Endothelial cell of umbilical vein (primary cell): ENCODE results near the gene NADSYN1. TPM values are rescaled to one million over a fixed set of nuclear protein-coding genes. Genes with fewer than 3 reads are reported as not detected.

Experiments
- BruUV-seq: library from RNA; stranded (reverse); fragments of 400-500 nt; replicated peaks from 2 replicates; lab custom pipeline; 2021; lab: Mats Ljungman, UMichigan
- CTCF ChIA-PET: fragments of 300-600, 350-600 bp; sonication (Branson Sonifier 250); formaldehyde crosslinking; loops from one replicate; lab custom pipeline; 2021; ENCODE audit warnings: antibody characterized with exemption, inconsistent platforms; lab: Charles Lee
- POLR2A ChIA-PET: fragments of 300-600, 350-600 bp; sonication (Branson Sonifier 250); formaldehyde crosslinking; loops from one replicate; lab custom pipeline; 2021; ENCODE audit warnings: antibody characterized with exemption, inconsistent platforms; lab: Charles Lee
- DNase-seq: peaks from one replicate; pipeline ENCODE4 v3.0.0-alpha.2; 2011; ENCODE audit warnings: low read depth, low spot score
- FAIRE-seq: peaks from 2 replicates; lab custom pipeline; 2011; peaks lifted over from hg19 to GRCh38; lab: Jason Lieb, UNC
- H2AFZ ChIP-seq: 2 replicates; pipeline ENCODE4 v1.6.0; 2012; ENCODE audit warnings: low read depth, low read length, control low read depth, inconsistent platforms
- H3K27ac ChIP-seq: 2 replicates; pipeline ENCODE4 v1.5.1; 2011; ENCODE audit warnings: low read depth, mild to moderate bottlenecking, control low read depth, low read length, moderate library complexity; ENCODE audit not compliant: insufficient read depth
- H3K27me3 ChIP-seq, 2 experiments: 2 replicates each; pipeline versions ENCODE4 v1.6.0 to v1.6.1; 2011; ENCODE audit warnings: low read length in 2 of 2, mixed read lengths in 1 of 2; ENCODE audit not compliant: control insufficient read depth in 2 of 2, insufficient read depth in 2 of 2
- H3K36me3 ChIP-seq, 2 experiments: 2 replicates in 1 of 2; 3 replicates in 1 of 2; pipeline ENCODE4 v1.5.1; 2011; ENCODE audit warnings: low read length in 2 of 2, mild to moderate bottlenecking in 1 of 2, moderate library complexity in 1 of 2; ENCODE audit not compliant: control insufficient read depth in 2 of 2, insufficient read depth in 2 of 2; ENCODE audit errors: extremely low read depth in 1 of 2
- H3K4me1 ChIP-seq: 3 replicates; pipeline ENCODE4 v1.5.1; 2011; ENCODE audit warnings: mild to moderate bottlenecking, low read length; ENCODE audit not compliant: control insufficient read depth, insufficient read depth; ENCODE audit errors: extremely low read depth
- H3K4me2 ChIP-seq: 2 replicates; pipeline ENCODE4 v1.6.1; 2011; ENCODE audit warnings: low read length, control low read depth, mixed read lengths; ENCODE audit not compliant: insufficient read depth
- H3K4me3 ChIP-seq, 3 experiments: fragments of 200-600 bp in 1 of 3; sonication (generic), shearing (Covaris generic) in 1 of 3; replicated peaks in 1 of 3; 2 replicates each; pipeline ENCODE4 v1.5.1; 2011 to 2016; ENCODE audit warnings: control low read depth in 3 of 3, low read length in 3 of 3, mild to moderate bottlenecking in 2 of 3, inconsistent platforms in 1 of 3, low read depth in 1 of 3, moderate library complexity in 1 of 3; ENCODE audit not compliant: insufficient read depth in 1 of 3
- H3K79me2 ChIP-seq: 2 replicates; pipeline ENCODE4 v1.6.0; 2012; ENCODE audit warnings: low read length, inconsistent platforms; ENCODE audit not compliant: control insufficient read depth, insufficient read depth
- H3K9ac ChIP-seq: replicated peaks from 2 replicates; pipeline ENCODE3; 2011; ENCODE audit warnings: low read length, control low read depth; ENCODE audit not compliant: insufficient read depth; ENCODE audit errors: extremely low read depth
- H3K9me1 ChIP-seq: replicated peaks from 3 replicates; pipeline ENCODE4 v1.6.0; 2011; ENCODE audit warnings: mild to moderate bottlenecking, low read length; ENCODE audit not compliant: control insufficient read depth, insufficient read depth; ENCODE audit errors: extremely low read depth
- H3K9me3 ChIP-seq: replicated peaks from 2 replicates; pipeline ENCODE4 v1.5.1; 2012; ENCODE audit warnings: low read length, inconsistent platforms; ENCODE audit not compliant: control insufficient read depth, insufficient read depth
- H4K20me1 ChIP-seq: replicated peaks from 2 replicates; pipeline ENCODE3; 2011; ENCODE audit warnings: mild to moderate bottlenecking, low read length; ENCODE audit not compliant: control insufficient read depth, insufficient read depth; ENCODE audit errors: extremely low read depth
- CTCF ChIP-seq, 2 donors: IDR thresholded peaks; 1 replicate in 1 of 2; 2 replicates in 1 of 2; pipeline ENCODE4 v1.5.1; 2011; ENCODE audit warnings: low read length in 2 of 2, mild to moderate bottlenecking in 2 of 2, moderate library complexity in 2 of 2, control low read depth in 1 of 2, inconsistent platforms in 1 of 2, low read depth in 1 of 2; ENCODE audit not compliant: insufficient read depth in 1 of 2; ENCODE audit errors: extremely low read depth in 1 of 2
- EZH2 ChIP-seq: IDR thresholded peaks from 2 replicates; pipeline ENCODE4 v1.6.1; 2012; ENCODE audit warnings: borderline replicate concordance, low read depth, mild to moderate bottlenecking, moderate library complexity, low read length, inconsistent platforms; ENCODE audit not compliant: severe bottlenecking
- FOS ChIP-seq: IDR thresholded peaks from 2 replicates; pipeline ENCODE4 v1.6.1; 2011; ENCODE audit warnings: mild to moderate bottlenecking, low read length, moderate library complexity, borderline replicate concordance; ENCODE audit not compliant: insufficient read depth
- GATA2 ChIP-seq: IDR thresholded peaks from 2 replicates; pipeline ENCODE4 v1.7.0; 2011; ENCODE audit warnings: low read depth, mild to moderate bottlenecking, moderate library complexity, mixed read lengths, low read length; ENCODE audit not compliant: insufficient read length, insufficient read depth
- JUN ChIP-seq: IDR thresholded peaks from 2 replicates; pipeline ENCODE4 v1.6.1; 2011; ENCODE audit warnings: borderline replicate concordance, low read depth; ENCODE audit not compliant: insufficient read length, insufficient read depth
- MAX ChIP-seq: IDR thresholded peaks from 2 replicates; pipeline ENCODE4 v1.6.1; 2011; ENCODE audit not compliant: insufficient read depth, insufficient read length
- MYC ChIP-seq: IDR thresholded peaks from one replicate; pipeline ENCODE4 v1.6.1; 2011; ENCODE audit warnings: mild to moderate bottlenecking, low read depth, low read length
- POLR2A ChIP-seq: IDR thresholded peaks from 2 replicates; pipeline ENCODE4 v1.6.1; 2012; ENCODE audit warnings: low read depth, mild to moderate bottlenecking, control low read depth, low read length
- POLR2AphosphoS5 ChIP-seq: IDR thresholded peaks from 2 replicates; pipeline ENCODE4 v1.6.1; 2012; ENCODE audit warnings: low read depth, mild to moderate bottlenecking, control low read depth, low read length, moderate library complexity; ENCODE audit not compliant: insufficient read depth
- dilution Hi-C: fragments of 300-500 bp; cut with MboI; formaldehyde crosslinking; loops from one replicate; pipeline ENCODE4 v1.15.0; 2019; ENCODE audit warnings: low sequenced_read_pairs; ENCODE audit not compliant: extremely low pct_ligation_motif_present
- intact Hi-C: fragments of 100-400 bp; cut with micrococcal nuclease; formaldehyde crosslinking; loops from one replicate; pipeline ENCODE4 v1.10.0; 2022
- polyA plus RNA-seq, 4 experiments: library from polyadenylated mRNA; depleted of rRNA in 3 of 4; stranded (reverse) in 3 of 4; unstranded in 1 of 4; fragments of >200 nt; gene quantifications; 2 replicates each; pipeline versions ENCODE4 v1.2.1 to v1.2.3, GENCODE V29; 2011 to 2012; ENCODE audit warnings: missing spikeins in 1 of 4
- total RNA-seq: library from RNA; stranded (reverse); gene quantifications from 2 replicates; pipeline ENCODE4 v1.2.3, GENCODE V29; 2021

NADSYN1 gene
- total and polyA plus RNA-seq, 2 donors (not counting 3 experiments of a cell fraction or from before 2014, with no cell fraction given): 77.5 to 99.2 TPM

GRCh38 chr11:71505001-71505400, 52.0 kb downstream of the NADSYN1 start:
- Histone ChIP-seq H3K4me2 (no peak overlapping the region), H3K9ac (no peak overlapping the region), H3K36me3 (peaks cover 0 to 10% of the 10 kb centered on the region in 2 experiments), H3K9me1 (no peaks in the 10 kb centered on the region), H3K79me2 (no peaks in the 10 kb centered on the region), H3K4me1 (no peaks in the 10 kb centered on the region), H2AFZ (no peak overlapping the region), H3K9me3 (no peaks in the 10 kb centered on the region), H3K27me3 (no peaks in the 10 kb centered on the region), H3K27ac (no peak overlapping the region), H3K4me3 (no peak overlapping the region), H4K20me1 (no peaks in the 10 kb centered on the region)
- FAIRE-seq: no peak
- POLR2A ChIA-PET: no interaction called here
- TF ChIP-seq FOS (no peak), MYC (no peak), CTCF (IDR thresholded peaks at IDR 0.05; ENCODE audit: extremely low read depth in 1 of 2, insufficient read depth in 1 of 2, low read depth in 1 of 2, low read length in 2 of 2) (no peak), MAX (no peak), POLR2A (no peak), JUN (no peak)
- intact Hi-C loops (no loop called here), dilution Hi-C loops (no loop called here)
- DNase-seq: peak; percentile 22
- no TSS peak for BruUV-seq
- CTCF ChIA-PET: interaction anchor here (1.6 kb wide), 1 partner anchor 12 kb away, joined by 6 read pairs; no protein-coding TSS in a partner anchor

GRCh38 chr11:71505781-71506180, 52.8 kb downstream of the NADSYN1 start:
- dilution Hi-C loops: no loop called here
- CTCF ChIA-PET: interaction anchor here (1.1 to 2.4 kb wide), 3 partner anchors 13 to 53 kb away, joined by 3 to 6 read pairs (median 5); partner anchors contain the start of gene NADSYN1

More at GRCh38 chr11:71505781-71506180, 52.8 kb downstream of the NADSYN1 start:
- POLR2A ChIA-PET: no interaction called here
- H3K4me3 ChIP-seq: no peak overlapping the region
- TF ChIP-seq JUN (no peak), MAX (no peak), FOS (no peak), MYC (no peak), EZH2 (no peak), GATA2 (no peak), POLR2A (no peak), POLR2AphosphoS5 (no peak), CTCF (IDR thresholded peaks at IDR 0.05; ENCODE audit: extremely low read depth in 1 of 2, insufficient read depth in 1 of 2, low read depth in 1 of 2, low read length in 2 of 2) (no peak)
- H3K79me2 ChIP-seq: no peaks in the 10 kb centered on the region
- no peaks in the 10 kb centered on the region for H3K4me1 ChIP-seq
- H3K9ac ChIP-seq: no peak overlapping the region
- peaks cover 0 to 6% of the 10 kb centered on the region in 2 experiments for H3K36me3 ChIP-seq
- H2AFZ ChIP-seq: no peak overlapping the region
- H3K27me3 ChIP-seq: no peaks in the 10 kb centered on the region
- no peak for DNase-seq
- intact Hi-C loops: no loop called here
- H3K27ac ChIP-seq: no peak overlapping the region
- H3K9me1 ChIP-seq: no peaks in the 10 kb centered on the region
- BruUV-seq: no TSS peak
- H4K20me1 ChIP-seq: no peaks in the 10 kb centered on the region
- FAIRE-seq: no peak
- H3K9me3 ChIP-seq: no peaks in the 10 kb centered on the region
- H3K4me2 ChIP-seq: no peak overlapping the region
